Trophoblast cell (in vitro differentiated cells and primary cell): ENCODE measurements around the gene SERF2.
"Not testable (repeated sequence)": the region's sequence is repeated elsewhere in the genome, so short reads cannot be mapped to it uniquely, and the experiment has no call there.

ENCODE experiments used
- DNase-seq, 2 donors: peaks; one replicate each; pipeline ENCODE4 v3.0.0-alpha.2; 2016
- H2AFZ ChIP-seq: 2 replicates; pipeline ENCODE4 v1.6.1; 2013; ENCODE audit warnings: low read length, moderate library complexity, mild to moderate bottlenecking; ENCODE audit not compliant: insufficient read depth, poor library complexity
- H2AK5ac ChIP-seq: 2 replicates; pipeline ENCODE4 v1.6.1; 2013; ENCODE audit warnings: mild to moderate bottlenecking, low read length
- H2BK120ac ChIP-seq: 2 replicates; pipeline ENCODE4 v1.6.1; 2013; ENCODE audit warnings: low read length, mild to moderate bottlenecking, moderate library complexity; ENCODE audit not compliant: insufficient read depth, poor library complexity
- H2BK12ac ChIP-seq: 2 replicates; pipeline ENCODE4 v1.6.1; 2013; ENCODE audit warnings: mild to moderate bottlenecking, low read length, moderate library complexity
- H2BK5ac ChIP-seq: 2 replicates; pipeline ENCODE4 v1.6.1; 2013; ENCODE audit warnings: low read length, low read depth, moderate library complexity, mild to moderate bottlenecking; ENCODE audit not compliant: poor library complexity
- H3K14ac ChIP-seq: 2 replicates; pipeline ENCODE4 v1.6.1; 2013; ENCODE audit warnings: mild to moderate bottlenecking, low read length
- H3K18ac ChIP-seq: 2 replicates; pipeline ENCODE4 v1.6.1; 2013; ENCODE audit warnings: mild to moderate bottlenecking, low read length
- H3K23ac ChIP-seq: 2 replicates; pipeline ENCODE4 v1.6.1; 2013; ENCODE audit warnings: low read length
- H3K27ac ChIP-seq: 2 replicates; pipeline ENCODE4 v1.5.1; 2013; ENCODE audit warnings: low read depth, mild to moderate bottlenecking, inconsistent platforms, low read length, moderate library complexity
- H3K27me3 ChIP-seq: 2 replicates; pipeline ENCODE4 v1.6.1; 2013; ENCODE audit warnings: inconsistent platforms, mild to moderate bottlenecking, low read length, moderate library complexity; ENCODE audit not compliant: insufficient read depth
- H3K36me3 ChIP-seq, 2 experiments: 1 replicate in 1 of 2; 2 replicates in 1 of 2; pipeline ENCODE4 v1.6.1; 2013; ENCODE audit warnings: low read length in 2 of 2, mild to moderate bottlenecking in 2 of 2, moderate library complexity in 1 of 2; ENCODE audit not compliant: insufficient read depth in 2 of 2, control insufficient read depth in 1 of 2
- H3K4ac ChIP-seq: 2 replicates; pipeline ENCODE4 v1.6.1; 2013; ENCODE audit warnings: low read depth, mild to moderate bottlenecking, low read length, moderate library complexity
- H3K4me1 ChIP-seq, 2 experiments: 1 replicate in 1 of 2; 2 replicates in 1 of 2; pipeline ENCODE4 v1.6.1; 2013; ENCODE audit warnings: low read length in 2 of 2, mild to moderate bottlenecking in 2 of 2, moderate library complexity in 1 of 2; ENCODE audit not compliant: insufficient read depth in 2 of 2, control insufficient read depth in 1 of 2
- H3K4me2 ChIP-seq: 2 replicates; pipeline ENCODE4 v1.6.1; 2013; ENCODE audit warnings: inconsistent platforms, mild to moderate bottlenecking, low read length, moderate library complexity
- H3K4me3 ChIP-seq: 2 replicates; pipeline ENCODE4 v1.5.1; 2013; ENCODE audit warnings: mild to moderate bottlenecking, low read depth, low read length, inconsistent platforms
- H3K79me1 ChIP-seq: one replicate; pipeline ENCODE4 v1.6.1; 2013; ENCODE audit warnings: low read length
- H3K79me2 ChIP-seq: 2 replicates; pipeline ENCODE4 v1.6.1; 2013; ENCODE audit warnings: low read length, mild to moderate bottlenecking; ENCODE audit not compliant: control insufficient read depth, insufficient read depth, poor library complexity
- H3K9ac ChIP-seq: 2 replicates; pipeline ENCODE4 v1.6.1; 2013; ENCODE audit warnings: mild to moderate bottlenecking, low read length
- H3K9me3 ChIP-seq: 2 replicates; pipeline ENCODE4 v1.6.1; 2013; ENCODE audit warnings: low read depth, mild to moderate bottlenecking, control low read depth, inconsistent platforms, low read length; ENCODE audit not compliant: insufficient read depth
- H4K12ac ChIP-seq: 2 replicates; pipeline ENCODE4 v1.6.1; 2013; ENCODE audit warnings: low read depth, mild to moderate bottlenecking, low read length, moderate library complexity
- H4K8ac ChIP-seq: 2 replicates; pipeline ENCODE4 v1.6.1; 2013; ENCODE audit warnings: low read depth, mild to moderate bottlenecking, low read length, moderate library complexity
- H4K91ac ChIP-seq: one replicate; pipeline ENCODE4 v1.6.1; 2013; ENCODE audit warnings: low read depth, mild to moderate bottlenecking, low read length, moderate library complexity
- WGBS: extraction: QIAGEN DNeasy Blood & Tissue Kit; methylation state at CpG from one replicate; pipeline ENCODE4 v1.1.7; 2013; ENCODE audit warnings: missing lambda C conversion rate; ENCODE audit not compliant: insufficient read length, insufficient coverage; ENCODE audit errors: extremely low coverage; 5-methylcytosine and 5-hydroxymethylcytosine counted together

SERF2 gene

GRCh38 chr15:43799209-43799944, 7.3 kb downstream of the SERF2 start:
- H3K23ac ChIP-seq: no peak overlapping the region
- no peak overlapping the region for H3K18ac ChIP-seq
- no peak overlapping the region for H2BK12ac ChIP-seq
- no peak overlapping the region for H2BK5ac ChIP-seq
- DNase-seq: no peak
- peaks cover 3% of the 10 kb centered on the region for H3K79me2 ChIP-seq
- H3K4me3 ChIP-seq: no peak overlapping the region
- H3K4me2 ChIP-seq: no peak overlapping the region
- WGBS: no CpG with 5 or more reads among the region's 16 CpGs
- H3K9ac ChIP-seq: no peak overlapping the region
- H3K14ac ChIP-seq: peak overlapping the region; percentile 16
- H3K36me3 ChIP-seq: peaks cover 30 to 49% of the 10 kb centered on the region in 2 experiments
- peaks cover 2% of the 10 kb centered on the region for H3K9me3 ChIP-seq
- H3K27me3 ChIP-seq: no peaks in the 10 kb centered on the region
- H2AFZ ChIP-seq: no peak overlapping the region
- peak overlapping the region; percentile 40 for H2AK5ac ChIP-seq
- no peak overlapping the region for H2BK120ac ChIP-seq
- peak overlapping the region; percentile 73 for H4K91ac ChIP-seq
- peaks cover 6 to 20% of the 10 kb centered on the region in 2 experiments for H3K4me1 ChIP-seq
- peak overlapping the region; percentile 88 for H4K12ac ChIP-seq
- H4K8ac ChIP-seq: peak overlapping the region; percentile 67
- H3K27ac ChIP-seq: peak overlapping the region; percentile 31
- H3K79me1 ChIP-seq: peaks cover 8% of the 10 kb centered on the region
- peak overlapping the region; percentile 38 for H3K4ac ChIP-seq

- H3K36me3 ChIP-seq: peaks cover 26 to 47% of the 10 kb centered on the region in 2 experiments
- H3K4ac ChIP-seq: peak within 1 kb of the TSS; percentile 38
- peak within 1 kb of the TSS; percentile 31 for H3K27ac ChIP-seq
- no peaks in the 10 kb centered on the region for H3K27me3 ChIP-seq
- H3K14ac ChIP-seq: peak within 1 kb of the TSS; percentile 70
- peak within 1 kb of the TSS; percentile 50 for H2AFZ ChIP-seq
- peak within 1 kb of the TSS; percentile 44 for H3K18ac ChIP-seq
- peaks cover 3% of the 10 kb centered on the region for H3K79me2 ChIP-seq
- peak within 1 kb of the TSS; percentile 80 for H3K9ac ChIP-seq
- peak within 1 kb of the TSS; percentile 40 for H2AK5ac ChIP-seq
- no peak within 1 kb of the TSS for H3K23ac ChIP-seq
- no peak for DNase-seq
- H3K79me1 ChIP-seq: peaks cover 8% of the 10 kb centered on the region
- H4K91ac ChIP-seq: peak within 1 kb of the TSS; percentile 73
- no CpG with 5 or more reads among the region's 8 CpGs for WGBS
- H4K12ac ChIP-seq: peak within 1 kb of the TSS; percentile 88
- peak within 1 kb of the TSS; percentile 48 for H2BK5ac ChIP-seq
- H3K4me2 ChIP-seq: peak within 1 kb of the TSS; percentile 71
- H3K4me3 ChIP-seq: peak within 1 kb of the TSS; percentile 91
- peak within 1 kb of the TSS; percentile 32 for H2BK12ac ChIP-seq
- peak within 1 kb of the TSS; percentile 69 for H4K8ac ChIP-seq
- H3K9me3 ChIP-seq: peaks cover 2% of the 10 kb centered on the region
- H3K4me1 ChIP-seq: peaks cover 6 to 15% of the 10 kb centered on the region in 2 experiments
- peak within 1 kb of the TSS; percentile 1 for H2BK120ac ChIP-seq
These were observed 7.8 kb downstream of the SERF2 start, which contains the start of gene SERINC4 for GRCh38 chr15:43799945-43800285. TSS of gene SERINC4 (minus strand) at chr15:43800220. CDS start at chr15:43799986, 234 bp downstream.

GRCh38 chr15:43800286-43801141, 8.4 kb downstream of the SERF2 start, which contains the start of gene HYPK:
TSS of gene HYPK (plus strand) at chr15:43800599. CDS start at chr15:43800623, 24 bp downstream.
- Histone ChIP-seq H2AFZ (peak within 1 kb of the TSS; percentile 50), H2BK120ac (peak within 1 kb of the TSS; percentile 1), H4K91ac (peak within 1 kb of the TSS; percentile 73), H3K36me3 (peaks cover 25 to 46% of the 10 kb centered on the region in 2 experiments), H3K4me2 (peak within 1 kb of the TSS; percentile 71), H2BK5ac (peak within 1 kb of the TSS; percentile 48), H3K79me1 (peaks cover 8% of the 10 kb centered on the region), H2BK12ac (peak within 1 kb of the TSS; percentile 32), H3K14ac (peak within 1 kb of the TSS; percentile 70), H3K79me2 (peaks cover 3% of the 10 kb centered on the region), H3K9ac (peak within 1 kb of the TSS; percentile 80), H3K4me1 (peaks cover 6 to 9% of the 10 kb centered on the region in 2 experiments), H4K8ac (peak within 1 kb of the TSS; percentile 69), H3K9me3 (peaks cover 2% of the 10 kb centered on the region), H3K23ac (no peak within 1 kb of the TSS), H4K12ac (peak within 1 kb of the TSS; percentile 88), H2AK5ac (peak within 1 kb of the TSS; percentile 40), H3K27ac (peak within 1 kb of the TSS; percentile 31), H3K4ac (peak within 1 kb of the TSS; percentile 38), H3K4me3 (peak within 1 kb of the TSS; percentile 91), H3K18ac (peak within 1 kb of the TSS; percentile 44), H3K27me3 (no peaks in the 10 kb centered on the region)
- WGBS: no CpG with 5 or more reads among the region's 44 CpGs
- DNase-seq: peak; percentile 86 to 87

DNA sequence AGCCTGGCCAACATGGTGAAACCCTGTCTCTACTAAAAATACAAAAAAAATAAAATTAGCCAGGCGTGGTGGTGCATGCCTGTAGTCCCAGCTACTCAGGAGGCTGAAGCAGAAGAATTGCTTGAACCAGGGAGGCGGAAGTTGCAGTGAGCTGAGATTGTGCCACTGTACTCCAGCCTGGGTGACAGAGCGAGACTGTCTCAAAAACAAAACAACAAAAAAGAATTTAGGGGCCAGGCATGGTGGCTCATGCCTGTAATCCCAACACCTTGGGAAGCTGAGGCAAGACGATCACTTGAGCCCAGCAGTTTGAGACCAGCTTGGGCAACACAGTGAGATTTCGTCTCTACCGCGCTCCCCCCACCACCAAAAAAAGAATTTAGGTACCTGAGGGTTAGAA, 10.6 kb downstream of the SERF2 start:
- not testable (repeated sequence) for H3K18ac ChIP-seq, H3K4me2 ChIP-seq, H3K9me3 ChIP-seq, H4K12ac ChIP-seq, H3K4ac ChIP-seq, H4K91ac ChIP-seq, H3K79me1 ChIP-seq, H3K27me3 ChIP-seq, H4K8ac ChIP-seq, H2AK5ac ChIP-seq, H3K4me3 ChIP-seq, H3K14ac ChIP-seq, H2BK12ac ChIP-seq, DNase-seq, H3K9ac ChIP-seq, H2BK120ac ChIP-seq, H3K4me1 ChIP-seq, H2AFZ ChIP-seq, H3K79me2 ChIP-seq, H3K27ac ChIP-seq, H2BK5ac ChIP-seq, H3K23ac ChIP-seq
- H3K36me3 ChIP-seq: peaks cover 34 to 52% of the 10 kb centered on the region in 2 experiments
- no CpG with 5 or more reads among the region's 7 CpGs for WGBS
